Ammon's horn (tissue), 1 donor: ENCODE data around the gene SPATA9.
A peak's percentile ranks its signal among the peaks of the same experiment; 100 is the strongest.
"Not testable (repeated sequence)": the region's sequence is repeated elsewhere in the genome, so short reads cannot be mapped to it uniquely, and the experiment has no call there.

Source experiments
- DNase-seq: peaks from one replicate; pipeline ENCODE4 v3.0.0-alpha.2; 2016; ENCODE audit warnings: low spot score

Gene SPATA9

GRCh38 chr5:95717439-95717838 lies 34.6 kb upstream of the SPATA9 start:
- no peak for DNase-seq

GRCh38 chr5:95715799-95716461 lies 33.1 kb upstream of the SPATA9 start:
- no peak for DNase-seq

GRCh38 chr5:95713960-95714710 lies 31.3 kb upstream of the SPATA9 start:
- no peak for DNase-seq

GRCh38 chr5:95713246-95713645 lies 30.5 kb upstream of the SPATA9 start:
- not testable (repeated sequence) for DNase-seq

- no peak for DNase-seq
These were observed 29.7 kb upstream of the SPATA9 start for GRCh38 chr5:95712347-95712958.

- no peak for DNase-seq
These were observed 28.9 kb upstream of the SPATA9 start for GRCh38 chr5:95711501-95712346.

GRCh38 chr5:95710651-95711500 lies 28.1 kb upstream of the SPATA9 start:
- DNase-seq: not testable (repeated sequence)

GRCh38 chr5:95709967-95710650 lies 27.3 kb upstream of the SPATA9 start:
- no peak for DNase-seq

- no peak for DNase-seq
These were observed 26.1 kb upstream of the SPATA9 start for GRCh38 chr5:95708876-95709275.

- DNase-seq: not testable (repeated sequence)
These were observed 24.9 kb upstream of the SPATA9 start for GRCh38 chr5:95707534-95708188.

GRCh38 chr5:95707055-95707454 lies 24.3 kb upstream of the SPATA9 start:
- DNase-seq: no peak

- DNase-seq: not testable (repeated sequence)
These were observed 23.4 kb upstream of the SPATA9 start for GRCh38 chr5:95706196-95706595.

- peak; percentile 32 for DNase-seq
These were observed 21.4 kb upstream of the SPATA9 start for GRCh38 chr5:95704150-95704549.

- DNase-seq: no peak
These were observed 18.3 kb upstream of the SPATA9 start for GRCh38 chr5:95701074-95701473.

GRCh38 chr5:95699337-95699736 lies 16.5 kb upstream of the SPATA9 start:
- DNase-seq: no peak

GRCh38 chr5:95697781-95698681 lies 15.2 kb upstream of the SPATA9 start:
- no peak for DNase-seq

- no peak for DNase-seq
These were observed 7.5 kb upstream of the SPATA9 start for GRCh38 chr5:95690333-95690732.

- no peak for DNase-seq
These were observed 6.9 kb upstream of the SPATA9 start for GRCh38 chr5:95689680-95690079.

- no peak for DNase-seq
These were observed 3.9 kb upstream of the SPATA9 start for GRCh38 chr5:95686651-95687050.
